Neutrophil (primary cell): ENCODE results near the gene FOSL2.

Experiments
- H3K27ac ChIP-seq: fragments of 200-600 bp; sonication (generic); 2 replicates; pipeline ENCODE4 v1.5.1; 2016; ENCODE audit warnings: mild to moderate bottlenecking, moderate library complexity
- H3K27me3 ChIP-seq: fragments of 200-600 bp; sonication (generic); 2 replicates; pipeline ENCODE4 v1.6.0; 2016; ENCODE audit warnings: mild to moderate bottlenecking
- H3K36me3 ChIP-seq: fragments of 200-600 bp; sonication (generic); 2 replicates; pipeline ENCODE4 v1.5.1; 2017
- H3K4me1 ChIP-seq, 2 experiments: fragments of 200-600 bp in 1 of 2; sonication (generic) in 1 of 2; 1 replicate in 1 of 2; 2 replicates in 1 of 2; pipeline versions ENCODE4 v1.5.1 to v1.6.1; 2013 to 2016; ENCODE audit warnings: low read depth in 1 of 2, low read length in 1 of 2, mild to moderate bottlenecking in 1 of 2, moderate library complexity in 1 of 2; ENCODE audit not compliant: control insufficient read depth in 1 of 2, insufficient read depth in 1 of 2
- H3K4me3 ChIP-seq, 2 experiments: fragments of 200-600 bp in 1 of 2; sonication (generic) in 1 of 2; 1 replicate in 1 of 2; 2 replicates in 1 of 2; pipeline ENCODE4 v1.5.1; 2013 to 2016; ENCODE audit warnings: low read depth in 1 of 2, low read length in 1 of 2, mild to moderate bottlenecking in 1 of 2, moderate library complexity in 1 of 2
- H3K9me3 ChIP-seq: fragments of 200-600 bp; sonication (generic); 2 replicates; pipeline ENCODE4 v1.5.1; 2016
- TF ChIP-seq, protein P1 (sequence below): fragments of 200-600 bp; sonication (generic); IDR thresholded peaks from 2 replicates; pipeline ENCODE4 v1.5.1; 2016; ENCODE audit warnings: antibody characterized with exemption

FOSL2 gene

GRCh38 chr2:28392297-28393113, at the start of gene FOSL2:
Gene FOSL2, plus strand, starts transcription at chr2:28392858. Its CDS starts 863 bp downstream, at chr2:28393721.
- H3K9me3 ChIP-seq: no peaks in the 10 kb centered on the region
- TF ChIP-seq, protein P1, sequence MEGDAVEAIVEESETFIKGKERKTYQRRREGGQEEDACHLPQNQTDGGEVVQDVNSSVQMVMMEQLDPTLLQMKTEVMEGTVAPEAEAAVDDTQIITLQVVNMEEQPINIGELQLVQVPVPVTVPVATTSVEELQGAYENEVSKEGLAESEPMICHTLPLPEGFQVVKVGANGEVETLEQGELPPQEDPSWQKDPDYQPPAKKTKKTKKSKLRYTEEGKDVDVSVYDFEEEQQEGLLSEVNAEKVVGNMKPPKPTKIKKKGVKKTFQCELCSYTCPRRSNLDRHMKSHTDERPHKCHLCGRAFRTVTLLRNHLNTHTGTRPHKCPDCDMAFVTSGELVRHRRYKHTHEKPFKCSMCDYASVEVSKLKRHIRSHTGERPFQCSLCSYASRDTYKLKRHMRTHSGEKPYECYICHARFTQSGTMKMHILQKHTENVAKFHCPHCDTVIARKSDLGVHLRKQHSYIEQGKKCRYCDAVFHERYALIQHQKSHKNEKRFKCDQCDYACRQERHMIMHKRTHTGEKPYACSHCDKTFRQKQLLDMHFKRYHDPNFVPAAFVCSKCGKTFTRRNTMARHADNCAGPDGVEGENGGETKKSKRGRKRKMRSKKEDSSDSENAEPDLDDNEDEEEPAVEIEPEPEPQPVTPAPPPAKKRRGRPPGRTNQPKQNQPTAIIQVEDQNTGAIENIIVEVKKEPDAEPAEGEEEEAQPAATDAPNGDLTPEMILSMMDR: peak; percentile 47
- H3K4me3 ChIP-seq: peak within 1 kb of the TSS; percentile 88 to 89
- peaks cover 19 to 29% of the 10 kb centered on the region in 2 experiments for H3K4me1 ChIP-seq
- peaks cover 3% of the 10 kb centered on the region for H3K36me3 ChIP-seq
- peak within 1 kb of the TSS; percentile 100 for H3K27ac ChIP-seq
- peaks cover 12% of the 10 kb centered on the region for H3K27me3 ChIP-seq

DNA sequence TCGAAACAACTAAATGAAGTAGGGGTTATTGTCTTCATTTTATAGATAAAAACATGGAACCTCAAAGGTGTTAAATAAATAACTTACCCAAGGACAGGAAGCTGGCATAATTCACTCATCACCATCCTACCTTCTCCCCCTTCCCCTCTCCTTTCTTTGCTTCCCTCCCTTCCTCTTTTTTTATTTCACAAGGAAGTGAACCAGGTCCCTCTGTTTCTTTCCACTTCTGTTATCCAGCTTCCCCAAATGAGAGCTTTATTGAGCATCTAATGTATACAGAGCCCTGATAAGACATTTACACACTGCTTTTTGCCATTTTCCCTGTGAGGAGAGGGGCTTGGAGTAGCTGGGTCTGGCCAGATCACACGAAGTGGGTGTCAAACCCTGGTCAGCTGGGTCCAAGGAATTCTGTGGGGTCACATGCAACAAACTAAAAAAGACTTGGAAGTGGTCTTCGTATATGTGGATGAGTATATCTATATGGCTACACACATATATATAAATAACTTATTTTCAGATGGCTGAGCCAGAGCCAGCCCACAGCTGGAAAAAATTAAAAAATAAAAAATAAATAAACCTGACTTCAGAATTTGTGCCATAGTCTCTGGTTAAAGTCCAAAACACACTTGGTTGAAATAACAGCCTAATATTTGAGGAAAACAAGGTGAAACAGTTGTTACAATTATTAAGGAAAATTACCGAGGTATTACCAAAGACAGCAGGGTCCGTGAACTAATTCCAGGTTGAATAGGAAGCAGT, 49.3 kb upstream of the FOSL2 start:
- no peaks in the 10 kb centered on the region for H3K36me3 ChIP-seq
- H3K4me1 ChIP-seq: peaks cover 12 to 14% of the 10 kb centered on the region in 2 experiments
- no peak overlapping the region for H3K4me3 ChIP-seq
- TF ChIP-seq, protein P1: no peak
- H3K27me3 ChIP-seq: no peaks in the 10 kb centered on the region
- no peaks in the 10 kb centered on the region for H3K9me3 ChIP-seq
- peak overlapping the region; percentile 57 for H3K27ac ChIP-seq

- H3K27me3 ChIP-seq: no peaks in the 10 kb centered on the region
- H3K36me3 ChIP-seq: no peaks in the 10 kb centered on the region
- peaks cover 12 to 14% of the 10 kb centered on the region in 2 experiments for H3K4me1 ChIP-seq
- no peaks in the 10 kb centered on the region for H3K9me3 ChIP-seq
- H3K4me3 ChIP-seq: no peak overlapping the region
- H3K27ac ChIP-seq: peak overlapping the region; percentile 57
- TF ChIP-seq, protein P1: no peak
Measured at GRCh38 chr2:28343971-28344715, 48.5 kb upstream of the FOSL2 start.

- Histone ChIP-seq H3K4me3 (no peak overlapping the region), H3K36me3 (no peaks in the 10 kb centered on the region), H3K27me3 (no peaks in the 10 kb centered on the region), H3K4me1 (peaks cover 12 to 14% of the 10 kb centered on the region in 2 experiments), H3K9me3 (no peaks in the 10 kb centered on the region), H3K27ac (no peak overlapping the region)
- TF ChIP-seq, protein P1: no peak
Measured at GRCh38 chr2:28344756-28345373, 47.8 kb upstream of the FOSL2 start.

DNA sequence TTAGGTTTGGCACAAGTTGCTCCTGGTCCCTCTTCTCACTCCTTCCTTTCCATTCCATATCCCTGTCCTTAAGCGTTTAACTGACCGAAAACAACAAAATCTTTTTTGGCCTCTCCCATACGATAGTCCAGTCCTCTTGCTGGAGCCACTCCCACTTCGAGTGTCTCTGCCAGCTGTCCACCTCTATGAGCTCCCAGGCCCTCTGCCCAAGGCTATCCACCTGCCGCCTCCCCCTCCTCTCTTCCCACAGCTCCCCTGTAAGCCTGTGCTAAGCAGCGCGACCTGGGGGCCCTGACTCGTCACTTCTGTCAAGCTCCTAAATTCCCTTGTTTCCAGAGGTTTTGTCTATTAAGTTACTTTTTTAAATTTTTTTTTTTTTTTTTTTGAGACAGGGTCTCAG, 47.0 kb upstream of the FOSL2 start:
- H3K27me3 ChIP-seq: no peaks in the 10 kb centered on the region
- no peaks in the 10 kb centered on the region for H3K9me3 ChIP-seq
- H3K4me3 ChIP-seq: no peak overlapping the region
- no peaks in the 10 kb centered on the region for H3K36me3 ChIP-seq
- H3K27ac ChIP-seq: no peak overlapping the region
- peaks cover 12 to 14% of the 10 kb centered on the region in 2 experiments for H3K4me1 ChIP-seq
- TF ChIP-seq, protein P1: no peak
